HepG2 (cell line): ENCODE results near the gene ATAD1. TPM values are rescaled to one million over a fixed set of nuclear protein-coding genes. Genes with fewer than 3 reads are reported as not detected.

Source experiments
- ATAC-seq: fragments of 200-7000 bp; cut with Tn5 transposase; 3 replicates; pipeline ENCODE4 v1.9.1; 2020; ENCODE audit warnings: mild to moderate bottlenecking, moderate library complexity
- BruUV-seq: library from RNA; stranded (reverse); fragments of 400-500 nt; replicated peaks from 2 replicates; lab custom pipeline; 2021; lab: Mats Ljungman, UMichigan
- CTCF ChIA-PET: fragments of 300-600 bp; formaldehyde crosslinking; extraction: SDS; loops from one replicate; lab custom pipeline; 2021; ENCODE audit warnings: low total read pairs, inconsistent platforms, low intra/inter-chr PET ratio; lab: Yijun Ruan, JAX
- POLR2A ChIA-PET: fragments of 350-600 bp; sonication (Branson Sonifier 250); formaldehyde crosslinking; loops from one replicate; lab custom pipeline; 2020; ENCODE audit warnings: antibody characterized with exemption, inconsistent platforms; lab: Yijun Ruan, JAX
- DNase-seq: peaks from one replicate; pipeline ENCODE4 v3.0.0-alpha.2; 2015; ENCODE audit warnings: low spot score
- FAIRE-seq: peaks from 3 replicates; lab custom pipeline; 2011; peaks lifted over from hg19 to GRCh38; lab: Jason Lieb, UNC
- H2AFZ ChIP-seq: one replicate; pipeline ENCODE4 v1.6.1; 2011; ENCODE audit warnings: low read length, inconsistent platforms
- H3K27ac ChIP-seq: fragments of 300-600 bp; 3 replicates; pipeline ENCODE4 v1.8.0; 2011; ENCODE audit warnings: mixed run types, mild to moderate bottlenecking, mixed read lengths, low read length, inconsistent platforms; ENCODE audit not compliant: insufficient read depth; ENCODE audit errors: extremely low read length
- H3K27me3 ChIP-seq, 2 experiments: fragments of 200-600 bp in 1 of 2; 2 replicates in 1 of 2; 3 replicates in 1 of 2; pipeline versions ENCODE4 v1.6.0 to v1.8.0; 2011; ENCODE audit warnings: low read length in 2 of 2, mild to moderate bottlenecking in 2 of 2, moderate library complexity in 2 of 2, inconsistent platforms in 1 of 2; ENCODE audit not compliant: insufficient read depth in 2 of 2, control insufficient read depth in 1 of 2
- H3K36me3 ChIP-seq, 2 experiments: fragments of 200-600 bp in 1 of 2; replicated peaks in 1 of 2; 2 replicates in 1 of 2; 3 replicates in 1 of 2; pipeline versions ENCODE4 v1.5.1 to v1.8.0; 2011; ENCODE audit warnings: low read length in 2 of 2, inconsistent platforms in 1 of 2; ENCODE audit not compliant: insufficient read depth in 2 of 2, control insufficient read depth in 1 of 2
- H3K4me1 ChIP-seq: 2 replicates; pipeline ENCODE4 v1.5.1; 2012; ENCODE audit warnings: low read length, inconsistent platforms; ENCODE audit not compliant: insufficient read depth
- H3K4me2 ChIP-seq: 2 replicates; pipeline ENCODE4 v1.6.0; 2011; ENCODE audit warnings: low read depth, low read length, inconsistent platforms
- H3K4me3 ChIP-seq, 3 experiments: fragments of 200-600 bp in 1 of 3; sonication (generic), shearing (Covaris generic) in 1 of 3; replicated peaks in 1 of 3; 2 replicates each; pipeline ENCODE4 v1.5.1; 2011 to 2016; ENCODE audit warnings: low read length in 3 of 3, inconsistent platforms in 2 of 3, low read depth in 2 of 3, mild to moderate bottlenecking in 2 of 3, control low read depth in 1 of 3, mixed read lengths in 1 of 3; ENCODE audit not compliant: insufficient read depth in 1 of 3
- H3K79me2 ChIP-seq: one replicate; pipeline ENCODE4 v1.6.1; 2011; ENCODE audit warnings: low read length, inconsistent platforms; ENCODE audit not compliant: insufficient read depth
- H3K9ac ChIP-seq: 2 replicates; pipeline ENCODE4 v1.6.0; 2011; ENCODE audit warnings: mild to moderate bottlenecking, low read depth, low read length, inconsistent platforms; ENCODE audit not compliant: insufficient read depth
- H3K9me3 ChIP-seq: 2 replicates; pipeline ENCODE4 v1.5.1; 2012; ENCODE audit warnings: mild to moderate bottlenecking, low read length
- H4K20me1 ChIP-seq: 2 replicates; pipeline ENCODE4 v1.6.0; 2011; ENCODE audit warnings: inconsistent platforms, mild to moderate bottlenecking, low read length, moderate library complexity; ENCODE audit not compliant: insufficient read depth
- NKX3-1 ChIP-seq: sonication (generic); formaldehyde crosslinking; IDR thresholded peaks from 2 replicates; pipeline ENCODE4 v1.5.0; 2020; ENCODE audit warnings: missing genetic modification reagents
- POLR2AphosphoS2 ChIP-seq: IDR thresholded peaks from 2 replicates; pipeline ENCODE4 v1.6.1; 2011; ENCODE audit warnings: low read depth, low read length, improper control_type of control experiment
- ZBTB1 ChIP-seq: sonication (generic); formaldehyde crosslinking; IDR thresholded peaks from 2 replicates; pipeline ENCODE4 v1.4.0; 2020; ENCODE audit warnings: missing genetic modification reagents, borderline replicate concordance
- ZEB1 ChIP-seq: IDR thresholded peaks from 2 replicates; pipeline ENCODE4 v1.6.1; 2012; ENCODE audit warnings: mild to moderate bottlenecking, low read depth, inconsistent platforms; ENCODE audit not compliant: insufficient replicate concordance
- WGBS: methylation state at CpG from one replicate; pipeline ENCODE4 v1.1.6; 2017; ENCODE audit warnings: low lambda C conversion rate; 5-methylcytosine and 5-hydroxymethylcytosine counted together
- in situ Hi-C: cut with HindIII; loops from 2 replicates; pipeline ENCODE4 v1.10.0; 2017; ENCODE audit warnings: low pct_unique_long_range_greater_than_20kb; ENCODE audit not compliant: extremely low pct_ligation_motif_present
- intact Hi-C: fragments of 100-400 bp; cut with micrococcal nuclease; formaldehyde crosslinking; loops from one replicate; pipeline ENCODE4 v1.10.0; 2022; ENCODE audit not compliant: unreplicated experiment
- polyA plus RNA-seq, 8 experiments: library from polyadenylated mRNA; depleted of rRNA in 3 of 8; stranded (reverse) in 7 of 8; unstranded in 1 of 8; fragments of >200 nt; fragmentation: Illumina TruSeq in 4 of 8; extraction: Trizol in 4 of 8; gene quantifications; 2 replicates each; pipeline versions ENCODE4 v1.2.1 to v1.2.3, GENCODE V29; 2011 to 2016; ENCODE audit warnings: low read depth in 4 of 8, missing spikeins in 1 of 8, mixed read lengths in 1 of 8; ENCODE audit not compliant: insufficient read depth in 1 of 8
- total RNA-seq, 5 experiments: library from RNA; depleted of rRNA; stranded (reverse); fragments of >200 nt; fragmentation: Illumina TruSeq; extraction: Trizol; gene quantifications; 2 replicates each; pipeline ENCODE4 v1.2.3, GENCODE V29; 2016; ENCODE audit warnings: low read depth in 1 of 5
- TF ChIP-seq, protein P1 (sequence below): sonication (generic); formaldehyde crosslinking; IDR thresholded peaks from 2 replicates; pipeline ENCODE4 v1.4.0; 2020; ENCODE audit warnings: missing genetic modification reagents

The ATAD1 gene
- total and polyA plus RNA-seq, 2 of the 13 experiments (the other 11 are each of a cell fraction or from before 2014, with no cell fraction given), result 14.9 to 28.2 TPM

DNA sequence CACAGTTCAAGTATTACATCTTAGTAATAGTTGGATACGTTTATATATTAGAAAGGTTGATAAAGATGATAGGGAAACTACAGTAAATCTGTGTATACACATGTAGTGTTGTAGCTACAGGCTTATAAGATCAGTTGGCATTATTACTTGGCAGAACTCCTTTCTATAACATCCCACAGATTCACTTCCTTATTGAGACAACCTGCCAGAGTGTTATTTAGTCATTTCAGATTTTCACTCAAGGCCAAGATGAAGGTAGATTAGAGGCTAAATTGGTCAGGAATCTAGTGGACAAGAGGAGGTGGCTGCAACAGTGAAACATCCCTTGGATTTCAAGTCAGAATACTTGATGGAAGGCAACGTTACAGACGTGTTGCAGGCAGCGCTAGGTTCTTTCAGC is 95.3 kb downstream of the ATAD1 start:
- Histone ChIP-seq H3K4me3 (no peak overlapping the region), H3K9ac (no peak overlapping the region), H3K27me3 (no peaks in the 10 kb centered on the region; a peak in 2 of 5 replicates), H3K79me2 (no peaks in the 10 kb centered on the region), H4K20me1 (no peaks in the 10 kb centered on the region), H3K4me2 (no peak overlapping the region)
- in situ Hi-C loops, result no loop called here
- ATAC-seq (no peak), DNase-seq (no peak)
- no TSS peak for BruUV-seq
- TF ChIP-seq ZBTB1, result no peak
- TF ChIP-seq POLR2AphosphoS2, result no peak
- TF ChIP-seq NKX3-1 (CRISPR knock-in tag), result no peak
- TF ChIP-seq, all 625 proteins: peak for 0
- 51% methylated on average over 4 of the region's 4 CpGs for WGBS
- Histone ChIP-seq H3K4me1 (no peaks in the 10 kb centered on the region), H2AFZ (no peak overlapping the region), H3K9me3 (no peaks in the 10 kb centered on the region), H3K36me3 (no peaks in the 10 kb centered on the region), H3K27ac (no peak overlapping the region)
- intact Hi-C loops, result no loop called here
- POLR2A ChIA-PET, result no interaction called here
- FAIRE-seq, result no peak
- CTCF ChIA-PET, result no interaction called here

GRCh38 chr10:87721781-87722180 is 96.2 kb downstream of the ATAD1 start:
- POLR2A ChIA-PET, result no interaction called here
- no peaks in the 10 kb centered on the region; a peak in 2 of 5 replicates for H3K27me3 ChIP-seq
- CTCF ChIA-PET, result no interaction called here
- no peak overlapping the region for H3K9ac ChIP-seq
- FAIRE-seq, result no peak
- H3K79me2 ChIP-seq, result no peaks in the 10 kb centered on the region
- no TSS peak for BruUV-seq
- ATAC-seq, result no peak
- no peaks in the 10 kb centered on the region for H3K9me3 ChIP-seq
- no peaks in the 10 kb centered on the region for H3K36me3 ChIP-seq
- H2AFZ ChIP-seq, result no peak overlapping the region
- intact Hi-C loops (no loop called here), in situ Hi-C loops (no loop called here)
- TF ChIP-seq, protein P1, sequence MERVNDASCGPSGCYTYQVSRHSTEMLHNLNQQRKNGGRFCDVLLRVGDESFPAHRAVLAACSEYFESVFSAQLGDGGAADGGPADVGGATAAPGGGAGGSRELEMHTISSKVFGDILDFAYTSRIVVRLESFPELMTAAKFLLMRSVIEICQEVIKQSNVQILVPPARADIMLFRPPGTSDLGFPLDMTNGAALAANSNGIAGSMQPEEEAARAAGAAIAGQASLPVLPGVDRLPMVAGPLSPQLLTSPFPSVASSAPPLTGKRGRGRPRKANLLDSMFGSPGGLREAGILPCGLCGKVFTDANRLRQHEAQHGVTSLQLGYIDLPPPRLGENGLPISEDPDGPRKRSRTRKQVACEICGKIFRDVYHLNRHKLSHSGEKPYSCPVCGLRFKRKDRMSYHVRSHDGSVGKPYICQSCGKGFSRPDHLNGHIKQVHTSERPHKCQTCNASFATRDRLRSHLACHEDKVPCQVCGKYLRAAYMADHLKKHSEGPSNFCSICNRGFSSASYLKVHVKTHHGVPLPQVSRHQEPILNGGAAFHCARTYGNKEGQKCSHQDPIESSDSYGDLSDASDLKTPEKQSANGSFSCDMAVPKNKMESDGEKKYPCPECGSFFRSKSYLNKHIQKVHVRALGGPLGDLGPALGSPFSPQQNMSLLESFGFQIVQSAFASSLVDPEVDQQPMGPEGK, result no peak
- no peak for TF ChIP-seq ZEB1
- no peak overlapping the region for H3K27ac ChIP-seq
- no peak overlapping the region for H3K4me2 ChIP-seq
- no peaks in the 10 kb centered on the region for H3K4me1 ChIP-seq
- no peak overlapping the region for H3K4me3 ChIP-seq
- H4K20me1 ChIP-seq, result no peaks in the 10 kb centered on the region
- DNase-seq, result no peak
- 21% methylated on average over 2 of the region's 2 CpGs for WGBS
